ENCODE measurements around the gene LDLR.
"Not testable (repeated sequence)": the region's sequence is repeated elsewhere in the genome, so short reads cannot be mapped to it uniquely, and the experiment has no call there.

LDLR gene

GRCh38 chr19:11098327-11098726, 9.1 kb downstream of the LDLR start (continued):
- TF ChIP-seq GLIS3 (CRISPR knock-in tag; IDR thresholded peaks at IDR 0.05) = no peak
- TF ChIP-seq ARNTL (CRISPR knock-in tag; IDR thresholded peaks at IDR 0.05; ENCODE audit: borderline replicate concordance, low read depth) = no peak
- TF ChIP-seq ZFP3 (CRISPR knock-in tag; IDR thresholded peaks at IDR 0.05) = no peak
- TF ChIP-seq TOX (CRISPR knock-in tag; IDR thresholded peaks at IDR 0.05; ENCODE audit: borderline replicate concordance) = no peak

- no peak for ATAC-seq
- TF ChIP-seq ZNF565 (CRISPR knock-in tag; conservative IDR thresholded peaks at IDR 0.05; ENCODE audit: low read depth) = no peak
- TF ChIP-seq ISL1 (CRISPR knock-in tag; IDR thresholded peaks at IDR 0.05) = no peak
Observed at GRCh38 chr19:11098861-11099260, 9.6 kb downstream of the LDLR start.

GRCh38 chr19:11100049-11100448, 10.8 kb downstream of the LDLR start:
- no peak for TF ChIP-seq CSDC2 (CRISPR knock-in tag; IDR thresholded peaks at IDR 0.05)
- no peak for TF ChIP-seq ZFP3 (CRISPR knock-in tag; IDR thresholded peaks at IDR 0.05)
- no peak for ATAC-seq

GRCh38 chr19:11101057-11101456, 11.8 kb downstream of the LDLR start:
- ATAC-seq = no peak
- TF ChIP-seq PATZ1 (CRISPR knock-in tag; IDR thresholded peaks at IDR 0.05; ENCODE audit: borderline replicate concordance) = no peak
- no peak for TF ChIP-seq ZNF8 (CRISPR knock-in tag; IDR thresholded peaks at IDR 0.05)
- TF ChIP-seq ZFP30 (CRISPR knock-in tag; IDR thresholded peaks at IDR 0.05) = no peak
- no peak for TF ChIP-seq SNAI2 (CRISPR knock-in tag; IDR thresholded peaks at IDR 0.05)
- TF ChIP-seq CSDC2 (CRISPR knock-in tag; IDR thresholded peaks at IDR 0.05) = no peak

- TF ChIP-seq ZFP30 (CRISPR knock-in tag; IDR thresholded peaks at IDR 0.05) (no peak), PATZ1 (CRISPR knock-in tag; IDR thresholded peaks at IDR 0.05; ENCODE audit: borderline replicate concordance) (no peak), ARNTL (CRISPR knock-in tag; IDR thresholded peaks at IDR 0.05; ENCODE audit: borderline replicate concordance, low read depth) (no peak), TSHZ2 (CRISPR knock-in tag; IDR thresholded peaks at IDR 0.05) (no peak), CREB5 (CRISPR knock-in tag; IDR thresholded peaks at IDR 0.05; ENCODE audit: low read depth) (no peak), TOX (CRISPR knock-in tag; IDR thresholded peaks at IDR 0.05; ENCODE audit: borderline replicate concordance) (no peak), ZNF565 (CRISPR knock-in tag; conservative IDR thresholded peaks at IDR 0.05; ENCODE audit: low read depth) (no peak), POU6F1 (CRISPR knock-in tag; IDR thresholded peaks at IDR 0.05; ENCODE audit: borderline replicate concordance, low read depth) (no peak), GLIS3 (CRISPR knock-in tag; IDR thresholded peaks at IDR 0.05) (no peak), ESRRG (CRISPR knock-in tag; IDR thresholded peaks at IDR 0.05) (no peak)
- ATAC-seq = no peak; the same call in 2 of the 3 replicates
Observed at GRCh38 chr19:11102944-11103343, 13.7 kb downstream of the LDLR start.

GRCh38 chr19:11103667-11104066, 14.4 kb downstream of the LDLR start:
- not testable (repeated sequence) for ATAC-seq

All from SK-N-SH treated with all-trans-retinoic acid at 6 μM for 48 hours (cell line).